HCT116 (cell line): ENCODE measurements around the gene CCSAP. TPM values are rescaled to one million over a fixed set of nuclear protein-coding genes. Genes with fewer than 3 reads are reported as not detected.

Source experiments
- ATAC-seq: fragments of 200-7000 bp; cut with Tn5 transposase; 2 replicates; pipeline ENCODE4 v1.9.1; 2020; ENCODE audit warnings: mild to moderate bottlenecking, moderate library complexity
- BruUV-seq: library from RNA; stranded (reverse); fragments of 400-500 nt; replicated peaks from 2 replicates; lab custom pipeline; 2021; lab: Mats Ljungman, UMichigan
- CTCF ChIA-PET: fragments of 300-600 bp; sonication (Branson Sonifier 250); formaldehyde crosslinking; loops from one replicate; lab custom pipeline; 2021; ENCODE audit warnings: antibody characterized with exemption; lab: Charles Lee
- POLR2A ChIA-PET: fragments of 300-600, 350-600 bp; sonication (Branson Sonifier 250); formaldehyde crosslinking; loops from one replicate; lab custom pipeline; 2021; ENCODE audit warnings: antibody characterized with exemption; lab: Charles Lee
- RAD21 ChIA-PET, 2 experiments: fragments of 300-600 bp; sonication (Branson Sonifier 250); formaldehyde crosslinking; loops; one replicate each; lab custom pipeline; 2023; ENCODE audit warnings: low total read pairs in 2 of 2; ENCODE audit not compliant: uncharacterized antibody in 2 of 2, unreplicated experiment in 2 of 2, low non-redundant PET in 1 of 2; lab: Charles Lee
- DNase-seq: peaks from one replicate; pipeline ENCODE4 v3.0.0-alpha.2; 2010; ENCODE audit warnings: low read depth, low spot score
- H2AFZ ChIP-seq: fragments of 200-600 bp; shearing (Covaris generic), sonication (generic); 2 replicates; pipeline ENCODE4 v1.6.1; 2017; ENCODE audit warnings: low read depth, mixed run types, mixed read lengths, antibody characterized with exemption, low read length; ENCODE audit not compliant: poor library complexity, severe bottlenecking
- H3K27ac ChIP-seq: 2 replicates; pipeline ENCODE4 v1.5.1; 2012; ENCODE audit warnings: low read depth, low read length
- H3K27me3 ChIP-seq: fragments of 200-600 bp; sonication (generic); 2 replicates; pipeline ENCODE4 v1.6.1; 2016; ENCODE audit warnings: mixed run types, low read length, mixed read lengths; ENCODE audit not compliant: insufficient read depth
- H3K36me3 ChIP-seq, 2 experiments: fragments of 200-500 bp in 1 of 2; fragments of 200-600 bp in 1 of 2; sonication (Bioruptor generic) in 1 of 2; sonication (generic) in 1 of 2; 2 replicates each; pipeline versions ENCODE4 v1.5.1 to v1.6.1; 2014 to 2016; ENCODE audit warnings: low read length in 2 of 2, inconsistent platforms in 1 of 2, mixed read lengths in 1 of 2, mixed run types in 1 of 2; ENCODE audit not compliant: insufficient read depth in 2 of 2, control insufficient read depth in 1 of 2
- H3K4me1 ChIP-seq, 2 experiments: fragments of 200-600 bp in 1 of 2; sonication (generic) in 1 of 2; 2 replicates each; pipeline versions ENCODE4 v1.5.1 to v1.6.1; 2012 to 2017; ENCODE audit warnings: low read length in 2 of 2, inconsistent platforms in 1 of 2, mild to moderate bottlenecking in 1 of 2, mixed read lengths in 1 of 2, mixed run types in 1 of 2, moderate library complexity in 1 of 2; ENCODE audit not compliant: insufficient read depth in 2 of 2, control insufficient read depth in 1 of 2
- H3K4me2 ChIP-seq: fragments of 200-600 bp; sonication (generic); 2 replicates; pipeline ENCODE4 v1.6.1; 2017; ENCODE audit warnings: mixed run types, low read length, mixed read lengths
- H3K4me3 ChIP-seq, 2 experiments: fragments of 200-600 bp in 1 of 2; sonication (generic) in 1 of 2; replicated peaks in 1 of 2; 2 replicates each; pipeline ENCODE4 v1.5.1; 2011 to 2016; ENCODE audit warnings: low read length in 2 of 2, control low read depth in 1 of 2, low read depth in 1 of 2, mild to moderate bottlenecking in 1 of 2, mixed read lengths in 1 of 2, mixed run types in 1 of 2
- H3K79me2 ChIP-seq: fragments of 200-600 bp; sonication (generic); 2 replicates; pipeline ENCODE4 v1.6.1; 2017; ENCODE audit warnings: mild to moderate bottlenecking, mixed run types, low read length, moderate library complexity, mixed read lengths; ENCODE audit not compliant: insufficient read depth
- H3K9ac ChIP-seq: fragments of 200-600 bp; sonication (generic); 2 replicates; pipeline ENCODE4 v1.6.1; 2016; ENCODE audit warnings: low read length, mixed read lengths
- H3K9me2 ChIP-seq: fragments of 200-600 bp; sonication (generic), shearing (Covaris generic); 2 replicates; pipeline ENCODE4 v1.6.1; 2017; ENCODE audit warnings: mixed run types, mild to moderate bottlenecking, moderate library complexity; ENCODE audit not compliant: insufficient read depth
- H3K9me3 ChIP-seq, 2 experiments: fragments of 200-500 bp in 1 of 2; fragments of 200-600 bp in 1 of 2; sonication (Bioruptor generic) in 1 of 2; sonication (generic) in 1 of 2; 2 replicates each; pipeline ENCODE4 v1.6.1; 2014 to 2017; ENCODE audit warnings: low read length in 2 of 2, mixed read lengths in 2 of 2, inconsistent platforms in 1 of 2, low read depth in 1 of 2, mild to moderate bottlenecking in 1 of 2, mixed run types in 1 of 2, moderate library complexity in 1 of 2; ENCODE audit not compliant: control insufficient read depth in 1 of 2, insufficient read depth in 1 of 2
- H4K20me1 ChIP-seq: fragments of 200-600 bp; sonication (generic), shearing (Covaris generic); 2 replicates; pipeline ENCODE4 v1.6.1; 2017; ENCODE audit warnings: mixed run types, mild to moderate bottlenecking, moderate library complexity; ENCODE audit not compliant: insufficient read depth
- CEBPB ChIP-seq: IDR thresholded peaks from 2 replicates; pipeline ENCODE4 v1.6.1; 2012; ENCODE audit warnings: low read depth
- EGR1 ChIP-seq: IDR thresholded peaks from 2 replicates; pipeline ENCODE4 v1.6.1; 2012; ENCODE audit warnings: low read depth
- ELF1 ChIP-seq: IDR thresholded peaks from 2 replicates; pipeline ENCODE4 v1.6.1; 2012; ENCODE audit warnings: low read depth, borderline replicate concordance
- EZH2 ChIP-seq: fragments of 200-600 bp; sonication (generic); IDR thresholded peaks from 2 replicates; pipeline ENCODE4 v1.6.1; 2017; ENCODE audit warnings: antibody characterized with exemption, mixed run types
- EZH2phosphoT487 ChIP-seq: fragments of 200-600 bp; IDR thresholded peaks from 2 replicates; pipeline ENCODE4 v1.6.1; 2018; ENCODE audit warnings: antibody characterized with exemption, borderline replicate concordance
- FOSL1 ChIP-seq: IDR thresholded peaks from 2 replicates; pipeline ENCODE4 v1.6.1; 2012; ENCODE audit warnings: low read depth
- POLR2A ChIP-seq: IDR thresholded peaks from 2 replicates; pipeline ENCODE4 v1.7.0; 2011; ENCODE audit warnings: borderline replicate concordance; ENCODE audit not compliant: insufficient read depth, insufficient read length; ENCODE audit errors: extremely low read depth
- POLR2AphosphoS5 ChIP-seq: IDR thresholded peaks from 2 replicates; pipeline ENCODE4 v1.6.1; 2011; ENCODE audit warnings: mild to moderate bottlenecking, low read depth, low read length, moderate library complexity
- TCF7L2 ChIP-seq: IDR thresholded peaks from 2 replicates; pipeline ENCODE4 v1.7.0; 2011; ENCODE audit warnings: borderline replicate concordance, inconsistent platforms; ENCODE audit not compliant: insufficient read depth, insufficient read length; ENCODE audit errors: extremely low read depth
- YY1 ChIP-seq: IDR thresholded peaks from 2 replicates; pipeline ENCODE4 v1.6.1; 2011; ENCODE audit warnings: low read length, low read depth, moderate library complexity, mild to moderate bottlenecking; ENCODE audit not compliant: insufficient replicate concordance; ENCODE audit errors: extremely low read depth
- ZNF274 ChIP-seq: fragments of 200-500 bp; sonication (Bioruptor generic); IDR thresholded peaks from 2 replicates; pipeline ENCODE4 v1.6.1; 2014; ENCODE audit warnings: mild to moderate bottlenecking, low read depth, low read length, inconsistent platforms
- intact Hi-C: fragments of 100-400 bp; cut with micrococcal nuclease; formaldehyde crosslinking; loops from 2 replicates; pipeline ENCODE4 v1.10.0; 2022
- total RNA-seq: library from RNA; stranded (reverse); gene quantifications from one replicate; pipeline ENCODE4 v1.2.1, GENCODE V29; 2021; ENCODE audit not compliant: unreplicated experiment
- TF ChIP-seq, protein P1 (sequence below): IDR thresholded peaks from 2 replicates; pipeline ENCODE4 v1.6.1; 2012
- TF ChIP-seq, protein P2 (sequence below): IDR thresholded peaks from 2 replicates; pipeline ENCODE4 v1.6.1; 2011; ENCODE audit warnings: mild to moderate bottlenecking, low read length, moderate library complexity; ENCODE audit not compliant: insufficient replicate concordance; ENCODE audit errors: extremely low read depth
- TF ChIP-seq, protein P3 (sequence below): IDR thresholded peaks from 2 replicates; pipeline ENCODE4 v1.6.1; 2012
- TF ChIP-seq, protein P4 (sequence below): IDR thresholded peaks from 2 replicates; pipeline ENCODE4 v1.6.1; 2012; ENCODE audit warnings: low read depth

Gene CCSAP
- total RNA-seq, 1 experiment from 2014 or later: 10.9 TPM

DNA sequence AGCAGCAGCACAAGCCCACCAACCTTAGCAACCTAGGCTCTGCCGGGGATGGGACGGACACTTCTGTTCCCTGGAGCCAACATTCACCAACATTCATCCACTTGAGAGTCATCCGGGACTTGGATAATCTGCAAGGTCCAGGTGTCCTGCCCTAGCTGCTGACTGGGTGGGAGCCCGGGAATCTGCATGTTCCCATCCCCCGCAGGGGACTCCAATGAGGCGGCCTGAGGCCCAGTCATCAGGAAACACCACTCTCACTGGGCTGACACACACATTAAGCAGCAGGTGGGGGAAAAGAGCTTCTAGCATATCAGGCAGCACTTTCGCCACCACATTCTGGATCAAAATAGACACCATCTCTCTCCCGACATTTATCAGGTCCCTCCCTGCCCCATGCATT, 38.4 kb upstream of the CCSAP start:
- ChIA-PET POLR2A (no interaction called here), CTCF (no interaction called here), RAD21 (no interaction called here)
- no peak overlapping the region for H2AFZ ChIP-seq
- intact Hi-C loops: no loop called here
- TF ChIP-seq, protein P1, sequence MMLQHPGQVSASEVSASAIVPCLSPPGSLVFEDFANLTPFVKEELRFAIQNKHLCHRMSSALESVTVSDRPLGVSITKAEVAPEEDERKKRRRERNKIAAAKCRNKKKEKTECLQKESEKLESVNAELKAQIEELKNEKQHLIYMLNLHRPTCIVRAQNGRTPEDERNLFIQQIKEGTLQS: no peak
- TF ChIP-seq, protein P2, sequence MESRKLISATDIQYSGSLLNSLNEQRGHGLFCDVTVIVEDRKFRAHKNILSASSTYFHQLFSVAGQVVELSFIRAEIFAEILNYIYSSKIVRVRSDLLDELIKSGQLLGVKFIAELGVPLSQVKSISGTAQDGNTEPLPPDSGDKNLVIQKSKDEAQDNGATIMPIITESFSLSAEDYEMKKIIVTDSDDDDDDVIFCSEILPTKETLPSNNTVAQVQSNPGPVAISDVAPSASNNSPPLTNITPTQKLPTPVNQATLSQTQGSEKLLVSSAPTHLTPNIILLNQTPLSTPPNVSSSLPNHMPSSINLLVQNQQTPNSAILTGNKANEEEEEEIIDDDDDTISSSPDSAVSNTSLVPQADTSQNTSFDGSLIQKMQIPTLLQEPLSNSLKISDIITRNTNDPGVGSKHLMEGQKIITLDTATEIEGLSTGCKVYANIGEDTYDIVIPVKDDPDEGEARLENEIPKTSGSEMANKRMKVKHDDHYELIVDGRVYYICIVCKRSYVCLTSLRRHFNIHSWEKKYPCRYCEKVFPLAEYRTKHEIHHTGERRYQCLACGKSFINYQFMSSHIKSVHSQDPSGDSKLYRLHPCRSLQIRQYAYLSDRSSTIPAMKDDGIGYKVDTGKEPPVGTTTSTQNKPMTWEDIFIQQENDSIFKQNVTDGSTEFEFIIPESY: no peak
- TF ChIP-seq, protein P3, sequence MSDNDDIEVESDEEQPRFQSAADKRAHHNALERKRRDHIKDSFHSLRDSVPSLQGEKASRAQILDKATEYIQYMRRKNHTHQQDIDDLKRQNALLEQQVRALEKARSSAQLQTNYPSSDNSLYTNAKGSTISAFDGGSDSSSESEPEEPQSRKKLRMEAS: no peak
- TF ChIP-seq TCF7L2 (no peak), POLR2AphosphoS5 (no peak), ELF1 (no peak), POLR2A (no peak), FOSL1 (no peak), EZH2 (no peak), ZNF274 (no peak), CEBPB (no peak), YY1 (no peak), EGR1 (no peak), EZH2phosphoT487 (no peak)
- TF ChIP-seq, protein P4, sequence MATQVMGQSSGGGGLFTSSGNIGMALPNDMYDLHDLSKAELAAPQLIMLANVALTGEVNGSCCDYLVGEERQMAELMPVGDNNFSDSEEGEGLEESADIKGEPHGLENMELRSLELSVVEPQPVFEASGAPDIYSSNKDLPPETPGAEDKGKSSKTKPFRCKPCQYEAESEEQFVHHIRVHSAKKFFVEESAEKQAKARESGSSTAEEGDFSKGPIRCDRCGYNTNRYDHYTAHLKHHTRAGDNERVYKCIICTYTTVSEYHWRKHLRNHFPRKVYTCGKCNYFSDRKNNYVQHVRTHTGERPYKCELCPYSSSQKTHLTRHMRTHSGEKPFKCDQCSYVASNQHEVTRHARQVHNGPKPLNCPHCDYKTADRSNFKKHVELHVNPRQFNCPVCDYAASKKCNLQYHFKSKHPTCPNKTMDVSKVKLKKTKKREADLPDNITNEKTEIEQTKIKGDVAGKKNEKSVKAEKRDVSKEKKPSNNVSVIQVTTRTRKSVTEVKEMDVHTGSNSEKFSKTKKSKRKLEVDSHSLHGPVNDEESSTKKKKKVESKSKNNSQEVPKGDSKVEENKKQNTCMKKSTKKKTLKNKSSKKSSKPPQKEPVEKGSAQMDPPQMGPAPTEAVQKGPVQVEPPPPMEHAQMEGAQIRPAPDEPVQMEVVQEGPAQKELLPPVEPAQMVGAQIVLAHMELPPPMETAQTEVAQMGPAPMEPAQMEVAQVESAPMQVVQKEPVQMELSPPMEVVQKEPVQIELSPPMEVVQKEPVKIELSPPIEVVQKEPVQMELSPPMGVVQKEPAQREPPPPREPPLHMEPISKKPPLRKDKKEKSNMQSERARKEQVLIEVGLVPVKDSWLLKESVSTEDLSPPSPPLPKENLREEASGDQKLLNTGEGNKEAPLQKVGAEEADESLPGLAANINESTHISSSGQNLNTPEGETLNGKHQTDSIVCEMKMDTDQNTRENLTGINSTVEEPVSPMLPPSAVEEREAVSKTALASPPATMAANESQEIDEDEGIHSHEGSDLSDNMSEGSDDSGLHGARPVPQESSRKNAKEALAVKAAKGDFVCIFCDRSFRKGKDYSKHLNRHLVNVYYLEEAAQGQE: no peak
- no peak overlapping the region for H3K4me2 ChIP-seq
- no peak overlapping the region for H3K4me3 ChIP-seq
- H3K79me2 ChIP-seq: no peaks in the 10 kb centered on the region
- no TSS peak for BruUV-seq
- H3K36me3 ChIP-seq: no peaks in the 10 kb centered on the region
- DNase-seq (no peak), ATAC-seq (no peak)
- H3K9me3 ChIP-seq: no peaks in the 10 kb centered on the region
- no peaks in the 10 kb centered on the region for H3K9me2 ChIP-seq
- no peaks in the 10 kb centered on the region for H3K4me1 ChIP-seq
- no peak overlapping the region for H3K9ac ChIP-seq
- H4K20me1 ChIP-seq: no peaks in the 10 kb centered on the region
- no peak overlapping the region for H3K27ac ChIP-seq
- no peaks in the 10 kb centered on the region for H3K27me3 ChIP-seq
